Smooth muscle cell (in vitro differentiated cells): ENCODE results near the gene ACTMAP. TPM values are rescaled to one million over a fixed set of nuclear protein-coding genes. Genes with fewer than 3 reads are reported as not detected.
"Not testable (repeated sequence)": the region's sequence is repeated elsewhere in the genome, so short reads cannot be mapped to it uniquely, and the experiment has no call there.

Experiments used
- DNase-seq: peaks from one replicate; lab custom pipeline; 2025; ENCODE audit not compliant: unreplicated experiment; lab: John Stamatoyannopoulos, UW
- H2AFZ ChIP-seq: fragments of 200-600 bp; sonication (generic); 2 replicates; pipeline ENCODE4 v1.6.0; 2016; ENCODE audit warnings: antibody characterized with exemption, low read depth, mild to moderate bottlenecking
- H3F3A ChIP-seq: fragments of 200-600 bp; sonication (generic); 2 replicates; pipeline ENCODE4 v1.6.0; 2017; ENCODE audit warnings: antibody characterized with exemption, low read depth
- H3K27ac ChIP-seq: fragments of 200-600 bp; sonication (generic); 2 replicates; pipeline ENCODE4 v1.5.1; 2016; ENCODE audit warnings: low read depth, mild to moderate bottlenecking
- H3K27me3 ChIP-seq: fragments of 200-600 bp; sonication (generic); 2 replicates; pipeline ENCODE4 v1.6.1; 2016; ENCODE audit warnings: low read depth, mild to moderate bottlenecking
- H3K36me3 ChIP-seq: fragments of 200-600 bp; sonication (generic); 2 replicates; pipeline ENCODE4 v1.5.1; 2016; ENCODE audit warnings: low read depth
- H3K4me1 ChIP-seq: fragments of 200-600 bp; sonication (generic); 2 replicates; pipeline ENCODE4 v1.5.1; 2016; ENCODE audit warnings: low read depth
- H3K4me2 ChIP-seq: fragments of 200-600 bp; sonication (generic); 2 replicates; pipeline ENCODE4 v1.6.0; 2016; ENCODE audit warnings: mild to moderate bottlenecking
- H3K4me3 ChIP-seq: fragments of 200-600 bp; sonication (generic); 2 replicates; pipeline ENCODE4 v1.5.1; 2016; ENCODE audit warnings: mild to moderate bottlenecking
- H3K79me2 ChIP-seq: fragments of 200-600 bp; sonication (generic); 2 replicates; pipeline ENCODE4 v1.6.0; 2016; ENCODE audit warnings: low read depth, mild to moderate bottlenecking
- H3K9ac ChIP-seq: fragments of 200-600 bp; sonication (generic); 2 replicates; pipeline ENCODE4 v1.6.0; 2016; ENCODE audit warnings: low read depth
- H3K9me3 ChIP-seq: fragments of 200-600 bp; sonication (generic); replicated peaks from 2 replicates; pipeline ENCODE4 v1.5.1; 2016; ENCODE audit warnings: low read depth
- H4K20me1 ChIP-seq: fragments of 200-600 bp; sonication (generic); 2 replicates; pipeline ENCODE4 v1.6.0; 2016; ENCODE audit warnings: low read depth
- CTCF ChIP-seq: fragments of 200-600 bp; sonication (generic); IDR thresholded peaks from 2 replicates; pipeline ENCODE4 v1.5.1; 2017; ENCODE audit warnings: borderline replicate concordance, mild to moderate bottlenecking, antibody characterized with exemption; ENCODE audit not compliant: insufficient read depth, poor library complexity, severe bottlenecking
- WGBS: methylation state at CpG from one replicate; pipeline ENCODE4 v1.1.7; 2016; ENCODE audit warnings: low lambda C conversion rate; 5-methylcytosine and 5-hydroxymethylcytosine counted together
- polyA plus RNA-seq: library from polyadenylated mRNA; unstranded; fragments of >200 nt; fragmentation: Nextera tagmentation; extraction: Ambion mirVana; gene quantifications from 2 replicates; pipeline ENCODE4 v1.2.1, GENCODE V29; 2016
- total RNA-seq: library from RNA; depleted of rRNA; stranded (reverse); fragments of >200 nt; gene quantifications from 2 replicates; pipeline ENCODE4 v1.2.3, GENCODE V29; 2014

Gene ACTMAP
- total and polyA plus RNA-seq, 2 experiments from 2014 or later = 2.9 to 8.6 TPM

- Histone ChIP-seq H3K4me1 (no peaks in the 10 kb centered on the region), H3K9ac (no peak overlapping the region), H4K20me1 (no peaks in the 10 kb centered on the region), H3K4me2 (no peak overlapping the region), H3K79me2 (no peaks in the 10 kb centered on the region), H3K27ac (no peak overlapping the region), H2AFZ (no peak overlapping the region), H3K4me3 (no peak overlapping the region), H3K36me3 (no peaks in the 10 kb centered on the region), H3K27me3 (no peaks in the 10 kb centered on the region), H3F3A (no peaks in the 10 kb centered on the region), H3K9me3 (no peaks in the 10 kb centered on the region)
- DNase-seq = no peak
- 84% methylated on average over 7 of the region's 7 CpGs for WGBS
- TF ChIP-seq CTCF = no peak
Observed at GRCh38 chr19:40791349-40791748, 41.1 kb upstream of the ACTMAP start.

DNA sequence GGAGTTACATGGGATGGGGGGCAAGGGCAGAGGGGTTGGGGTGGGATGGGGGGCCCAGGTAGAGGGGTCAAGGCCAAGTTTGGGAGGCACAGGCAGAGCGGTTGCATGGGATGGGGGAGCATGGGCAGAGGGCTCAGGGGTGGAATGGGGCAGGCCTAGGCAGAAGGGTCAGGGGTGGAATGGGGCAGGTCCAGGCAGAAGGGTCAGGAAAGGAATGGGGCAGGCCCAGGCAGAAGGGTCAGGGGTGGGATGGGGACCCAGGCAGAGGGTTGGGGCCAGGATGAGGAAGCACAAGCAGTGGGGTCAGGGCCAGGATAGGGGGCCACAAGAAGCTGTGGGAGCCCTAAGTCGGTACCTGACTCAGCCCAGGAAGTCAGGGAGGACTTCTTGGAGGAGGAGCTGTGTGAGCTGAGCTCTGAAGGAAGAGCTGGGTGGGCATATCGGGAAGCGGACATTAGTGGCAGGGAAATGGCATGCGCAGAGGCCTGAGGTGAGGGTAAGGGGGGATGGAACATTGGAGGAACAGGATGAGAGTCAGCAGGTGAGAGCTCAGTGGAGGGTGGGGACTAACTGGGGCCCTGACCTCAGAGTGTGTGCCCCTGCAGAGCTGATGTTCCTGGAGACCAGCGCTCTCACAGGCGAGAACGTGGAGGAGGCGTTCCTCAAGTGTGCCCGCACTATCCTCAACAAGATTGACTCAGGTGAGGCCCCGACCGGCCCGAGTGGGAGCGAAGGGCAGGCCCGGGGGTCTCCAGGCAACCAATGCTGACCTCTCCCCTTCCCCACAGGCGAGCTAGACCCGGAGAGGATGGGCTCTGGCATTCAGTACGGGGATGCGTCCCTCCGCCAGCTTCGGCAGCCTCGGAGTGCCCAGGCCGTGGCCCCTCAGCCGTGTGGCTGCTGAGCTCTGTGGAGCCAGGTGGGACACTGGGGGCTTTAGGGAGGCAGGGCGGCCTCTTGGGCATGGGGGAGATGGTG is 36.1 kb upstream of the ACTMAP start:
- Histone ChIP-seq H3K27ac (no peak overlapping the region), H3K79me2 (no peaks in the 10 kb centered on the region)

DNA sequence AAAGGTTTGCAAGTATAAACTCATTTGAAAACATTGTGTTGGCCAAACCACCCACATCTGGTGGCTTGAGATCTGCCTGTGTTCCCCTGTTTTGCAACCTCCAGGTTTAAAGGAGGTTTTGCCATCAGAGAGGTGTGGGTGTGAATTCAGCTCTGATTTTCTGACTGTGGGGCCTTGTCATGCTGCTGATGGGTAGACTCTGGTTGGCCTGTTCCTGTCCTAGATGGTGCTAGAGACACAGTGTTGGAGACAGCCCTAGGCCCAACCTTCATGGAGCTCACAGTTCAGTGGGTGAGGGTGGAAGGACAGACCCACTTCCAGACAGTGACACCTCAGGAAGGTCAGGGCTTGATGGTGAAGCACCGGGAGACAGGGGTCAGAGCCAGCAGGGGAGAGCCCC is 35.2 kb upstream of the ACTMAP start:
- no peak overlapping the region for H2AFZ ChIP-seq
- no peaks in the 10 kb centered on the region for H3K27me3 ChIP-seq
- TF ChIP-seq CTCF = no peak
- no peaks in the 10 kb centered on the region for H3F3A ChIP-seq
- H3K4me3 ChIP-seq = no peak overlapping the region
- DNase-seq = no peak
- H3K9ac ChIP-seq = no peak overlapping the region
- no peak overlapping the region for H3K4me2 ChIP-seq
- H3K27ac ChIP-seq = no peak overlapping the region
- WGBS = 71% methylated on average over 1 of the region's 1 CpG
- H3K79me2 ChIP-seq = no peaks in the 10 kb centered on the region
- H4K20me1 ChIP-seq = no peaks in the 10 kb centered on the region
- no peaks in the 10 kb centered on the region for H3K9me3 ChIP-seq
- H3K36me3 ChIP-seq = no peaks in the 10 kb centered on the region
- no peaks in the 10 kb centered on the region for H3K4me1 ChIP-seq

More for the DNA sequence above, 36.1 kb upstream of the ACTMAP start:
- Histone ChIP-seq H4K20me1 (no peaks in the 10 kb centered on the region), H3K36me3 (no peaks in the 10 kb centered on the region), H3K4me3 (no peak overlapping the region), H3K9ac (no peak overlapping the region), H3K9me3 (no peaks in the 10 kb centered on the region), H3K4me1 (no peaks in the 10 kb centered on the region), H2AFZ (no peak overlapping the region), H3K4me2 (no peak overlapping the region), H3F3A (no peaks in the 10 kb centered on the region), H3K27me3 (no peaks in the 10 kb centered on the region)
- WGBS = 95% methylated on average over 25 of the region's 25 CpGs
- DNase-seq = no peak
- no peak for TF ChIP-seq CTCF

- H3K27ac ChIP-seq, H3F3A ChIP-seq, H3K4me3 ChIP-seq, H3K9ac ChIP-seq, H3K36me3 ChIP-seq, H2AFZ ChIP-seq, H3K4me1 ChIP-seq, DNase-seq, H3K9me3 ChIP-seq, H4K20me1 ChIP-seq, H3K27me3 ChIP-seq, H3K79me2 ChIP-seq, H3K4me2 ChIP-seq: not testable (repeated sequence)
- WGBS = 96% methylated on average over 2 of the region's 2 CpGs
Observed at GRCh38 chr19:40784146-40784545, 33.9 kb upstream of the ACTMAP start.
